HG03439 (cell line): Measurements from ENCODE around the gene BAHD1.
A peak's percentile ranks its signal among the peaks of the same experiment; 100 is the strongest.

Experiments used
- ATAC-seq: cut with Tn5 transposase; IDR thresholded peaks from one replicate; pipeline ENCODE4 v1.9.1; 2021; ENCODE audit warnings: mild to moderate bottlenecking, moderate library complexity; ENCODE audit not compliant: unreplicated experiment

Gene BAHD1

GRCh38 chr15:40489274-40490175 is 48.8 kb downstream of the BAHD1 start:
- ATAC-seq, result no peak

- ATAC-seq, result no peak
Observed at GRCh38 chr15:40493089-40493840, 52.5 kb downstream of the BAHD1 start.

- ATAC-seq, result no peak
Observed at GRCh38 chr15:40495516-40495915, 54.8 kb downstream of the BAHD1 start.

GRCh38 chr15:40498418-40498817 is 57.7 kb downstream of the BAHD1 start:
- no peak for ATAC-seq

GRCh38 chr15:40498891-40499290 is 58.1 kb downstream of the BAHD1 start:
- no peak for ATAC-seq

- no peak for ATAC-seq
Observed at GRCh38 chr15:40499931-40500330, 59.2 kb downstream of the BAHD1 start.

- ATAC-seq, result no peak
Observed at GRCh38 chr15:40500568-40501330, 60.0 kb downstream of the BAHD1 start.

GRCh38 chr15:40501487-40501886 is 60.7 kb downstream of the BAHD1 start:
- ATAC-seq, result no peak

- no peak for ATAC-seq
Observed at GRCh38 chr15:40506964-40507571, 66.3 kb downstream of the BAHD1 start.

GRCh38 chr15:40508216-40508615 is 67.5 kb downstream of the BAHD1 start:
- no peak for ATAC-seq

GRCh38 chr15:40510201-40510600 is 69.4 kb downstream of the BAHD1 start:
- no peak for ATAC-seq

GRCh38 chr15:40511093-40511471 is 70.3 kb downstream of the BAHD1 start:
- peak; percentile 36 for ATAC-seq

- peak; percentile 53 for ATAC-seq
Observed at GRCh38 chr15:40511472-40512133, 70.8 kb downstream of the BAHD1 start.

- ATAC-seq, result no peak
Observed at GRCh38 chr15:40512440-40512839, 71.7 kb downstream of the BAHD1 start.

- no peak for ATAC-seq
Observed at GRCh38 chr15:40513609-40514008, 72.9 kb downstream of the BAHD1 start.

GRCh38 chr15:40516322-40516721 is 75.6 kb downstream of the BAHD1 start:
- no peak for ATAC-seq
